GM06990 (cell line): ENCODE data around the gene DPM2.
A peak's percentile ranks its signal among the peaks of the same experiment; 100 is the strongest.

ENCODE experiments used
- DNase-seq: peaks from one replicate; pipeline ENCODE4 v3.0.0-alpha.2; 2011; ENCODE audit not compliant: insufficient read length; ENCODE audit errors: extremely low read depth
- H3K27me3 ChIP-seq: replicated peaks from 2 replicates; pipeline ENCODE4 v1.6.0; 2011; ENCODE audit warnings: low read length; ENCODE audit not compliant: control insufficient read depth, insufficient read depth
- H3K36me3 ChIP-seq: 2 replicates; pipeline ENCODE4 v1.5.1; 2011; ENCODE audit warnings: low read length; ENCODE audit not compliant: control insufficient read depth, insufficient read depth
- H3K4me3 ChIP-seq: replicated peaks from 2 replicates; pipeline ENCODE4 v1.5.1; 2011; ENCODE audit warnings: low read depth, mild to moderate bottlenecking, control low read depth, low read length
- CTCF ChIP-seq: IDR thresholded peaks from 2 replicates; pipeline ENCODE4 v1.5.1; 2011; ENCODE audit warnings: low read length, control low read depth, mild to moderate bottlenecking, inconsistent platforms; ENCODE audit not compliant: insufficient read depth, poor library complexity, severe bottlenecking

Gene DPM2

GRCh38 chr9:127934248-127934647 is 3.4 kb downstream of the DPM2 start:
- Histone ChIP-seq H3K27me3 (no peaks in the 10 kb centered on the region), H3K36me3 (peaks cover 1% of the 10 kb centered on the region; the same call in 1 of the 2 replicates), H3K4me3 (no peak overlapping the region)
- DNase-seq, result no peak
- no peak for TF ChIP-seq CTCF

GRCh38 chr9:127931092-127931881 is 6.4 kb downstream of the DPM2 start:
- Histone ChIP-seq H3K4me3 (peak overlapping the region; percentile 63), H3K27me3 (no peaks in the 10 kb centered on the region; the same call in 1 of the 2 replicates), H3K36me3 (peaks cover 1% of the 10 kb centered on the region; the same call in 1 of the 2 replicates)
- no peak for DNase-seq
- no peak for TF ChIP-seq CTCF

- H3K4me3 ChIP-seq, result peak within 1 kb of the TSS; percentile 63
- DNase-seq, result peak; percentile 85
- H3K27me3 ChIP-seq, result no peaks in the 10 kb centered on the region; the same call in 1 of the 2 replicates
- peak; percentile 7 for TF ChIP-seq CTCF
- peaks cover under 1% of the 10 kb centered on the region; the same call in 1 of the 2 replicates for H3K36me3 ChIP-seq
Observed at GRCh38 chr9:127930231-127931091, 7.2 kb downstream of the DPM2 start, which contains the start of gene PIP5KL1. TSS of gene PIP5KL1 (minus strand) at chr9:127930777. CDS start at chr9:127930752, 25 bp downstream.

GRCh38 chr9:127929625-127929979 is 8.1 kb downstream of the DPM2 start:
- DNase-seq, result no peak
- no peak for TF ChIP-seq CTCF
- Histone ChIP-seq H3K36me3 (no peaks in the 10 kb centered on the region), H3K4me3 (no peak overlapping the region), H3K27me3 (no peaks in the 10 kb centered on the region; the same call in 1 of the 2 replicates)

GRCh38 chr9:127928676-127929624 is 8.7 kb downstream of the DPM2 start:
- Histone ChIP-seq H3K36me3 (no peaks in the 10 kb centered on the region), H3K27me3 (no peaks in the 10 kb centered on the region; the same call in 1 of the 2 replicates), H3K4me3 (no peak overlapping the region)
- DNase-seq, result no peak
- TF ChIP-seq CTCF, result no peak
